Left lung (tissue), 10 donors: Measurements from ENCODE around the gene CHCHD5. TPM values are rescaled to one million over a fixed set of nuclear protein-coding genes. Genes with fewer than 3 reads are reported as not detected.

Experiments used
- ATAC-seq: fragments of 200-7000 bp; cut with Tn5 transposase; one replicate; pipeline ENCODE4 v1.9.1; 2020; ENCODE audit warnings: moderate library complexity
- DNase-seq, 4 donors: peaks; one replicate each; pipeline ENCODE4 v3.0.0-alpha.2; 2013 to 2020
- H3K27ac ChIP-seq, 2 donors: fragments of 200-600 bp; sonication (generic) in 1 of 2; one replicate each; pipeline versions ENCODE4 v1.5.0 to v1.8.0; 2020 to 2021
- H3K27me3 ChIP-seq, 2 donors: fragments of 200-600 bp; sonication (generic) in 1 of 2; one replicate each; pipeline versions ENCODE4 v1.5.0 to v1.8.0; 2020 to 2021
- H3K36me3 ChIP-seq, 2 donors: fragments of 200-600 bp; sonication (generic) in 1 of 2; one replicate each; pipeline versions ENCODE4 v1.5.0 to v1.8.0; 2020 to 2021
- H3K4me1 ChIP-seq, 2 donors: fragments of 200-600 bp; one replicate each; pipeline ENCODE4 v1.8.0; 2021
- H3K4me3 ChIP-seq, 2 donors: fragments of 200-600 bp; sonication (generic) in 1 of 2; one replicate each; pipeline versions ENCODE4 v1.5.0 to v1.8.0; 2020 to 2021; ENCODE audit warnings: mild to moderate bottlenecking in 1 of 2
- H3K9me3 ChIP-seq, 2 donors: fragments of 200-600 bp; sonication (generic) in 1 of 2; one replicate each; pipeline versions ENCODE4 v1.5.0 to v1.8.0; 2020 to 2021
- intact Hi-C, 2 donors: fragments of 100-400 bp; cut with DNase I; formaldehyde crosslinking; loops; one replicate each; pipeline versions ENCODE4 v1.11.2 to v1.14.2; 2022
- polyA plus RNA-seq, 6 donors: library from polyadenylated mRNA; unstranded; fragments of 120-200 nt; gene quantifications; one replicate each; pipeline ENCODE4 v1.2.1, GENCODE V29; 2013; ENCODE audit not compliant: insufficient read length in 6 of 6
- total RNA-seq, 2 donors: library from RNA; stranded (reverse); fragmentation: NEBNext Ultra II Directional; extraction: Animal tissue kit (Norgen Biotek cat#: 25700); gene quantifications; one replicate each; pipeline ENCODE4 v1.2.1, GENCODE V29; 2021
- TF ChIP-seq, protein P1 (sequence below), 2 donors: fragments of 200-600 bp; sonication (generic) in 1 of 2; IDR thresholded peaks; one replicate each; pipeline versions ENCODE4 v1.5.0 to v1.8.0; 2021; ENCODE audit warnings: antibody characterized with exemption in 2 of 2
- donor health status: DM: no; HTN: yes; CAD: no.
- donor health status: DM: no; HTN: no; CAD: no.

CHCHD5 gene
- total and polyA plus RNA-seq, 8 donors, result 19.7 to 29.6 (median 25.4) TPM

DNA sequence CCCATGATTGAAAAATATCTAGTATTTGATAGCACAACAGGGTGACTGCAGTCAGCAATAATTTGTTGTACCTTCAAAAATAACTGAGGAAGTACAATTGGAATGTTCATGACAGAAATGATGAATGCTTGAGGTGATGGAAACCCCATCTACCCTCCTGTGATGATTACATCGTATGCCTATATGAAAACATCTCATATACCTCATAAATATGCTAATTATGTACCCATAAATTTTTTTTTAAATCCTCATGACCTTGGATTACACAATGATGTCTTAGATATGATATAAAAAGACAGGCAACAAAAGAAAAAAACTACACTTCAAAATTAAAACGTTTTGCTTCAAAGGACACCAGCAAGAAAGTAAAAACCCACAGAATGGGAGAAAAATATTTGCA is 43.5 kb upstream of the CHCHD5 start:
- Histone ChIP-seq H3K27ac (peak overlapping the region in 1 of 2 donors; percentile 90), H3K4me3 (peak overlapping the region in 1 of 2 donors; percentile 91), H3K4me1 (peaks cover 9 to 28% of the 10 kb centered on the region in 2 donors), H3K36me3 (peaks cover 0 to under 1% of the 10 kb centered on the region in 2 donors), H3K9me3 (no peaks in the 10 kb centered on the region), H3K27me3 (no peaks in the 10 kb centered on the region)
- intact Hi-C loops, result no loop called here
- TF ChIP-seq, protein P1, sequence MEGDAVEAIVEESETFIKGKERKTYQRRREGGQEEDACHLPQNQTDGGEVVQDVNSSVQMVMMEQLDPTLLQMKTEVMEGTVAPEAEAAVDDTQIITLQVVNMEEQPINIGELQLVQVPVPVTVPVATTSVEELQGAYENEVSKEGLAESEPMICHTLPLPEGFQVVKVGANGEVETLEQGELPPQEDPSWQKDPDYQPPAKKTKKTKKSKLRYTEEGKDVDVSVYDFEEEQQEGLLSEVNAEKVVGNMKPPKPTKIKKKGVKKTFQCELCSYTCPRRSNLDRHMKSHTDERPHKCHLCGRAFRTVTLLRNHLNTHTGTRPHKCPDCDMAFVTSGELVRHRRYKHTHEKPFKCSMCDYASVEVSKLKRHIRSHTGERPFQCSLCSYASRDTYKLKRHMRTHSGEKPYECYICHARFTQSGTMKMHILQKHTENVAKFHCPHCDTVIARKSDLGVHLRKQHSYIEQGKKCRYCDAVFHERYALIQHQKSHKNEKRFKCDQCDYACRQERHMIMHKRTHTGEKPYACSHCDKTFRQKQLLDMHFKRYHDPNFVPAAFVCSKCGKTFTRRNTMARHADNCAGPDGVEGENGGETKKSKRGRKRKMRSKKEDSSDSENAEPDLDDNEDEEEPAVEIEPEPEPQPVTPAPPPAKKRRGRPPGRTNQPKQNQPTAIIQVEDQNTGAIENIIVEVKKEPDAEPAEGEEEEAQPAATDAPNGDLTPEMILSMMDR (IDR thresholded peaks at IDR 0.05), result no peak
- ATAC-seq (no peak), DNase-seq (no peak)

DNA sequence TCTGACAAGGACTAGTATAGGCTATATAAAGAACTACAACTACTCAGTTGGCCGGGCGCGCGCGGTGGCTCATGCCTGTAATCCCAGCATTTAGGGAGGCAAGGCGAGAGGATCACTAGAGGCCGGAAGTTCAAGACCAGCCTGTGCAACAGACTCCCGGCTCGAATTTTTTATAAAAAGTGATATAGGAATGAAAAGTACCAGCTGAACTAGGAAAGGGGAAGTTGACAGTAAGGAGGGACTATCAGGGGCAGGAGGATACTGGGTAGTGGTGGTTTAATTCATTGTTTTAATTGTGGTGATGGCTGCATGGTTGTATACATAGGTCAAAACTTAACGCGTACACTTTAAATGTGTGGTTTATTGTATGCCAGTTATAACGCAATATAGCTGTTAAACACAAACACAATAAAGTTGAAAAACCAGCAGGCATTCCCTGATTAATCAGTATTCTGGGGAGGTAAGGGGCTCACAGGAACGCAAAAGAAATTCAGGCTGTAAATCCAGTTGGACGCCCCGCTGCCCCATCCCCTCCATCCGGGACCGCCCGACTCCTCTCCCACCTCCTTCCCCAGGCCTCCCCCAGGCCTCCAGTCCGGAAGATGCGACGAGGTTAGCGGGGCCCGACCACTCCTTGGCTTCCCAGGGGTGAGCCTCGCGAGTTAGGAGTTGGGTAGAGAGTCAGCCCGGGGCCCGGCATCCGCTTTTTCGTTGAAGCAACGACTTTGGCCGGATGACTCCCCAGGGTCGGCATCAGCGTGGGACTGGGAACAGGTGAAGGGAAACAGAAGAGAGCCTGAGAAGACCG is 42.9 kb upstream of the CHCHD5 start:
- Histone ChIP-seq H3K4me1 (peaks cover 9 to 28% of the 10 kb centered on the region in 2 donors), H3K36me3 (peaks cover 0 to 6% of the 10 kb centered on the region in 2 donors), H3K27ac (peak overlapping the region; percentile 87 to 90), H3K27me3 (no peaks in the 10 kb centered on the region), H3K9me3 (no peaks in the 10 kb centered on the region), H3K4me3 (peak overlapping the region; percentile 91 to 96)
- TF ChIP-seq, protein P1 (IDR thresholded peaks at IDR 0.05), result no peak
- intact Hi-C loops, result no loop called here
- ATAC-seq (peak; percentile 81), DNase-seq (peak in 3 of 4 donors; percentile 71 to 90 (median 76))

DNA sequence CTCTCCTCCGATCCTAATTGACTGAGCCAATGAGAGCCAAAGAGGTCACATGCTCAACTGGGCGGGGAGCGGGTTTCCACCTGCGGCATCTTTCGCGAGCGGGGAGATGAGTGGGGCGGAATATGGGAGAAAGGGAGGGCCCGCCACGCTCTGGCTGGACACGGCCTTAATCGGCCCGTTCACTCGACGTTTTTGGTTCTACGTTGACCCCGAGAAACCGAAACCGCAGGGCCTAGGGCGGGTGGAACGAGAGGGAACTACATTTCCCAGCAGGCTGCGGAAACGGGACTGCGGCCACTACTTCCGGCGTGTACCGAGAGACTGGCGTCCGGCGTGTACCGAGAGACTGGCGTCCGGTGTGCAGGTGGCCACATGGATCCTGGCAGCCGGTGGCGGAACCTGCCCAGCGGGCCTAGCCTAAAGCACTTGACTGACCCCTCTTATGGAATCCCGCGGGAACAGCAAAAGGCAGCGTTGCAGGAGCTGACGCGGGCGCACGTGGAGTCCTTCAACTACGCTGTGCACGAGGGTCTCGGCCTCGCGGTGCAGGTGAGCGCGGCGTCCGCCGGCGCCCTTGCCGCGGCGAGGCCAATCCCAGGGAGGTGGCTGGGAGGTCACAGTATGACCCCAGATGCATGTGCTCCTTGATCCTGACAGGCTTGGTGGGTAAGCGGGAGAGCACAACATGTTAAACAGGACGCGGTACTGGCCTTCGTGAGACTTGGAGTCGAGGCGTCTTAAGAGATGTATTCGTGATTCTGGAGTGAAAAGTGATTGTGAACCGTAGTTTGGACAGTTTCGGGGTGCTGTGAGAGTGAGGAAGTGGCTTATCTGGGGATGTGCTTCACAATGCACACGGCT is 42.1 kb upstream of the CHCHD5 start, which contains the start of gene POLR1B:
Gene POLR1B (plus strand): TSS at position 343 of the 861 bp plus-strand sequence. CDS start 30 bp downstream, at position 373.
- H3K36me3 ChIP-seq, result peaks cover 0 to 6% of the 10 kb centered on the region in 2 donors
- DNase-seq, result peak; percentile 86 to 95 (median 92)
- peak; percentile 96 for ATAC-seq
- peaks cover 12 to 34% of the 10 kb centered on the region in 2 donors for H3K4me1 ChIP-seq
- H3K27ac ChIP-seq, result peak within 1 kb of the TSS; percentile 87 to 90
- intact Hi-C loops, result no loop called here
- no peaks in the 10 kb centered on the region for H3K27me3 ChIP-seq
- TF ChIP-seq, protein P1 (IDR thresholded peaks at IDR 0.05), result no peak
- peak within 1 kb of the TSS; percentile 91 to 96 for H3K4me3 ChIP-seq
- no peaks in the 10 kb centered on the region for H3K9me3 ChIP-seq

DNA sequence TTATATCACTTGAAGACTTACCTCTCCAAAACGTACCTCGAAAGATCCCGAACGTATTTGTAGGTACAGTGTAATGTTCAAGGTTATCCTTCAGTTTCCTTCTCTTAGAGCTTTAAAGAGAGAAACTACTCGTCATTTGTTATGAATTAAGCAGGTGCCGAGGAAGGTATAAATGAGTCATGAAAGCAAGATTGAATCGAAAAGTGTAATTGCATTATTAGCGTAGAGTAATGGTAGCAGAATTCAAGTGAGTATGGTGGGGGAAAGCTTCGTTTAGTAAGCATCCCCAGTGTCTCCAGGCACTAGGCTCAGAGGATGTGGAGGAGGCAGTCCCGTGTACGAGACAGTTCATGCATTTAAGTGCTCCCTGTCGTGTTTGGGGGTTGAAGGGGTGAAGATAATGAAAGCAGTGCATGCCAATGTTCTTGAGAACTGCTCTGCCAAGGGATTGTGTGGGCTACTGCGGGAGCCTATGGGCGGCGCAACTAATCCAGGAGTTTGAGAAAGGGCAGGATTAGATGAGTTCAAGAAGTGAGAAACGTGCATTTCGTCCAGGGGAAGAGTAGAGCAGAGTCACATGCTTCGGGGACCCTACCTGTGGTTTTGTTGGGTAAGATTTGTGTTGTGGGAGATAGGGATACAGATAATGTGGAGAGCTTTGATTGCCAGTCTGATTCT is 41.3 kb upstream of the CHCHD5 start:
- TF ChIP-seq, protein P1 (IDR thresholded peaks at IDR 0.05), result no peak
- peak overlapping the region; percentile 91 to 96 for H3K4me3 ChIP-seq
- H3K9me3 ChIP-seq, result no peaks in the 10 kb centered on the region
- ATAC-seq, result peak; percentile 3
- peaks cover 12 to 34% of the 10 kb centered on the region in 2 donors for H3K4me1 ChIP-seq
- H3K27ac ChIP-seq, result no peak overlapping the region
- no peaks in the 10 kb centered on the region for H3K27me3 ChIP-seq
- intact Hi-C loops, result no loop called here
- no peak for DNase-seq
- peaks cover 0 to 14% of the 10 kb centered on the region in 2 donors for H3K36me3 ChIP-seq
